Measurements from ENCODE around the gene ME3. TPM values are rescaled to one million over a fixed set of nuclear protein-coding genes. Genes with fewer than 3 reads are reported as not detected.

The ME3 gene
- total RNA-seq, 3 donors from 2014 or later (not counting 1 experiment from before 2014, with no cell fraction given) = 5.2 to 7.5 (median 6.9) TPM

DNA sequence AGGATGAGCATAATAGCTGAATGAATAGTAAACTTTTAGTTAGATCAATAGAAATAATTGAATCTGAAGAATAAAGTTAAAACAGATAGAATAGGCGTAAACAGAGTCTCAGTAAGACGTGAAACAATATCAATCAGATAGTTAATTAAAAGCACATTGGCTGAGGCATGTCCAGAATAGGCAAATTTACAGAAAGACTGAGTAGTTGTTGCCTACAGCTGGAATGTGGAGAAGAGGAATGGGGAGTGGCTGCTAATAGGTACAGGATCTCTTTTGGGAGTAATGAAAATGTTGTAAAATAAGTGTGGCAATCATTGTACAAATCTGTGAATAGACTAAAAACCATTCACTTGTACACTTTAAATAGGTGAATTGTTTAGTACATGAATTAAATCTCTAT is 36.3 kb upstream of the ME3 start:
- WGBS (ENCODE audit: insufficient coverage) = 81% methylated on average over 2 of the region's 2 CpGs
- H3K27ac Mint-ChIP-seq = no peak overlapping the region
- no peaks in the 10 kb centered on the region for H3K4me1 ChIP-seq (ENCODE audit: control insufficient read depth, insufficient read depth, low read length)
- H3K9me3 ChIP-seq (ENCODE audit: control insufficient read depth, insufficient read depth, low read length) = no peaks in the 10 kb centered on the region
- H3K27ac ChIP-seq (ENCODE audit: low read length) = no peak overlapping the region
- no peaks in the 10 kb centered on the region for H3K27me3 ChIP-seq (ENCODE audit: control insufficient read depth, insufficient read depth, low read length)
- no peaks in the 10 kb centered on the region for H3K36me3 ChIP-seq (ENCODE audit: control insufficient read depth, insufficient read depth, low read length)
- H3K4me1 Mint-ChIP-seq = no peaks in the 10 kb centered on the region
- H3K36me3 Mint-ChIP-seq = peaks cover 6% of the 10 kb centered on the region
- DNase-seq (no peak), ATAC-seq (no peak)
- H3K4me3 Mint-ChIP-seq = no peak overlapping the region
- TF ChIP-seq, protein P1, sequence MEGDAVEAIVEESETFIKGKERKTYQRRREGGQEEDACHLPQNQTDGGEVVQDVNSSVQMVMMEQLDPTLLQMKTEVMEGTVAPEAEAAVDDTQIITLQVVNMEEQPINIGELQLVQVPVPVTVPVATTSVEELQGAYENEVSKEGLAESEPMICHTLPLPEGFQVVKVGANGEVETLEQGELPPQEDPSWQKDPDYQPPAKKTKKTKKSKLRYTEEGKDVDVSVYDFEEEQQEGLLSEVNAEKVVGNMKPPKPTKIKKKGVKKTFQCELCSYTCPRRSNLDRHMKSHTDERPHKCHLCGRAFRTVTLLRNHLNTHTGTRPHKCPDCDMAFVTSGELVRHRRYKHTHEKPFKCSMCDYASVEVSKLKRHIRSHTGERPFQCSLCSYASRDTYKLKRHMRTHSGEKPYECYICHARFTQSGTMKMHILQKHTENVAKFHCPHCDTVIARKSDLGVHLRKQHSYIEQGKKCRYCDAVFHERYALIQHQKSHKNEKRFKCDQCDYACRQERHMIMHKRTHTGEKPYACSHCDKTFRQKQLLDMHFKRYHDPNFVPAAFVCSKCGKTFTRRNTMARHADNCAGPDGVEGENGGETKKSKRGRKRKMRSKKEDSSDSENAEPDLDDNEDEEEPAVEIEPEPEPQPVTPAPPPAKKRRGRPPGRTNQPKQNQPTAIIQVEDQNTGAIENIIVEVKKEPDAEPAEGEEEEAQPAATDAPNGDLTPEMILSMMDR (IDR thresholded peaks at IDR 0.05) = no peak
- no peak overlapping the region for H3K4me3 ChIP-seq (ENCODE audit: low read length)
- intact Hi-C loops (cut with micrococcal nuclease) = no loop called here
- peaks cover 2 to 8% of the 10 kb centered on the region in 2 donors for H3K9me3 Mint-ChIP-seq
- H3K27me3 Mint-ChIP-seq (ENCODE audit: low read depth in 2 of 2) = peaks cover 20 to 58% of the 10 kb centered on the region in 2 donors

DNA sequence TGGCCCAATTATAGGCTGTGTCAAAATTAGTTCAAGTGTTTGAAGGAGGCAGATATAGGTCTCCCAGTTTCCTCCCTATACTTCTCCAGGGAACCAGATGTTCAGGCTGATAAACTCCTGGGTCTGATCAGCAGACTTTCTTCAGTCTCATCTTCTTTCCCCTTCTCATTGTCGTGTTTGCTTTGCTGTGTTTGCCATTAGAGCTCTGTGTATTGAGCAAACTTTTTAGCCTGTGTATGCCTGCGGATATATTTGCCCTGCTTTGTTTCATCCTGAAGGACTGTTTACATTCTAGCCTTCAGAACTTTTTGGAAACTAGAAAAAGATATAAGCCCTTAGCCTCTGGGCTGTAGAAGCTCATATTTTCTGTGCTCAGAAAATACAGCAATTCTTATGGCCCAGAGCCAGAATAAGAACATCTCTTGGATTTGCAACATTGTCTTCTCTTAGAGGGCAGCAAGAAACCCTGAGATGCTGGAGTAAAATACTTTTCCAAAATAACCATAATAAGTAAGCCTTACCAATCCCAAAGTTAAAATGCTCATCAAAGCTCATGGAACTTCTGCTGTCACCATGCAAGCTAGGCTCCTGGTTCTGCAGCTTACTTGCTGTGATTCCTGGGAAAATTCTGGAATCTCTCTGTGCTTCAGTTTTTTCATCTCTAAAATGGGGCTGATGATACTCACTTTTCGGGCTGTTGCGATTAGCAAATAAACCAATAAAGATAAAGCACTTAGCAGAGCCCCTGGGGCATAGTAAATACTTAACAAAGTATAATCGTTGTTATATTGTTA is 34.1 kb upstream of the ME3 start:
- Histone ChIP-seq H3K4me1 (ENCODE audit: control insufficient read depth, insufficient read depth, low read length) (no peaks in the 10 kb centered on the region), H3K9me3 (ENCODE audit: control insufficient read depth, insufficient read depth, low read length) (no peaks in the 10 kb centered on the region), H3K4me3 (ENCODE audit: low read length) (no peak overlapping the region), H3K27ac (ENCODE audit: low read length) (no peak overlapping the region), H3K36me3 (ENCODE audit: control insufficient read depth, insufficient read depth, low read length) (no peaks in the 10 kb centered on the region), H3K27me3 (ENCODE audit: control insufficient read depth, insufficient read depth, low read length) (no peaks in the 10 kb centered on the region)
- 84% methylated on average over 4 of the region's 5 CpGs for WGBS (ENCODE audit: insufficient coverage)
- intact Hi-C loops (cut with micrococcal nuclease) = no loop called here
- TF ChIP-seq, protein P1 (IDR thresholded peaks at IDR 0.05) = no peak
- H3K4me1 Mint-ChIP-seq = no peaks in the 10 kb centered on the region
- peaks cover 2 to 8% of the 10 kb centered on the region in 2 donors for H3K9me3 Mint-ChIP-seq
- no peak for ATAC-seq
- H3K27ac Mint-ChIP-seq = no peak overlapping the region
- H3K4me3 Mint-ChIP-seq = no peak overlapping the region
- DNase-seq = no peak
- H3K36me3 Mint-ChIP-seq = peaks cover 6% of the 10 kb centered on the region
- H3K27me3 Mint-ChIP-seq (ENCODE audit: low read depth in 2 of 2) = peaks cover 20 to 69% of the 10 kb centered on the region in 2 donors

DNA sequence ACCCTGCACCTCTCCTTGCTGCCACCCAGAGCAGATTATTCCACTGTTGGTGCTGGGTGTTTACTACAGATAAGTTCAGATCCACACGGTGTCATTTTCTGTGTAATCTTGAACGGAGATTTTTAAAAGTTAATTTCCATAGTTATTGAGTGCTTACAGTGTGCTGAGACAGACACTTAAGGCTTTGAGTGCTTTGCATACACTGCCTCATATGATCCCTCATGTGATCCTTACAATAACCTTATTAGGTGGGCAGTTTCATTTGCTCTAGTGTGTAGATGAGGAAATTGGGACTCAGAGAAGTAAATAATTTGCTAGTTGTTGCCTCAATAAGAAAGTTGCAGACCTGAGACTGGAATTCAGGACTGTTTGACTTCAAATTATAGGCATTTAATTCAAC is 32.3 kb upstream of the ME3 start:
- intact Hi-C loops (cut with micrococcal nuclease) = no loop called here
- H3K27ac Mint-ChIP-seq = no peak overlapping the region
- Histone ChIP-seq H3K4me1 (ENCODE audit: control insufficient read depth, insufficient read depth, low read length) (no peaks in the 10 kb centered on the region), H3K27me3 (ENCODE audit: control insufficient read depth, insufficient read depth, low read length) (no peaks in the 10 kb centered on the region), H3K4me3 (ENCODE audit: low read length) (no peak overlapping the region), H3K9me3 (ENCODE audit: control insufficient read depth, insufficient read depth, low read length) (no peaks in the 10 kb centered on the region), H3K27ac (ENCODE audit: low read length) (no peak overlapping the region), H3K36me3 (ENCODE audit: control insufficient read depth, insufficient read depth, low read length) (no peaks in the 10 kb centered on the region)
- H3K4me1 Mint-ChIP-seq = no peaks in the 10 kb centered on the region
- 92% methylated on average over 2 of the region's 2 CpGs for WGBS (ENCODE audit: insufficient coverage)
- TF ChIP-seq, protein P1 (IDR thresholded peaks at IDR 0.05) = no peak
- no peak overlapping the region for H3K4me3 Mint-ChIP-seq
- peaks cover 1% of the 10 kb centered on the region for H3K36me3 Mint-ChIP-seq
- peaks cover 14 to 64% of the 10 kb centered on the region in 2 donors for H3K27me3 Mint-ChIP-seq (ENCODE audit: low read depth in 2 of 2)
- peaks cover 0 to under 1% of the 10 kb centered on the region in 2 donors for H3K9me3 Mint-ChIP-seq
- DNase-seq (no peak), ATAC-seq (no peak)

DNA sequence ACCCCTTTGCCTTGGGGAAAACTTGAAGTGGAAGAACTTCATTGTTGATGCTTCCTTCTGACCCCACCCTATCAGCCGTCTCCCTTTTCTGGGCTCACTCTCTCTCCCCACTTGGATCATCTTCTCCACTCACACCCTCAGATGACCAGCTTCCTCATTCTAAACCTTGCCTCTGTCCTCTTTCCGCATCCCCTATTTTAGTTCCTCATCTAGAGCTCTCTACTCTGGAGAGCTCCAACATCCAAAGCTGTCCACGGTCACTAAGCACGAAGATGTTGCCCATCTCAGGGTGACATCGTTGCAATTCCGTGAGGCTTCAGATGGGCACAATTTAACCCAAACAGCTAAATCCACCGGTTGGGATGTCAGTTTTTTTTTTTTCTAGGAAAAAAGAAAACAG is 31.6 kb upstream of the ME3 start:
- peaks cover 13 to 59% of the 10 kb centered on the region in 2 donors for H3K27me3 Mint-ChIP-seq (ENCODE audit: low read depth in 2 of 2)

More for the DNA sequence above, 31.6 kb upstream of the ME3 start:
- no peaks in the 10 kb centered on the region for H3K9me3 ChIP-seq (ENCODE audit: control insufficient read depth, insufficient read depth, low read length)
- Mint-ChIP-seq H3K27ac (no peak overlapping the region), H3K9me3 (no peaks in the 10 kb centered on the region), H3K36me3 (no peaks in the 10 kb centered on the region), H3K4me3 (no peak overlapping the region), H3K4me1 (no peaks in the 10 kb centered on the region)
- TF ChIP-seq, protein P1 (IDR thresholded peaks at IDR 0.05) = no peak
- H3K27ac ChIP-seq (ENCODE audit: low read length) = no peak overlapping the region
- no peaks in the 10 kb centered on the region for H3K27me3 ChIP-seq (ENCODE audit: control insufficient read depth, insufficient read depth, low read length)
- no peaks in the 10 kb centered on the region for H3K36me3 ChIP-seq (ENCODE audit: control insufficient read depth, insufficient read depth, low read length)
- 88% methylated on average over 5 of the region's 7 CpGs for WGBS (ENCODE audit: insufficient coverage)
- ATAC-seq = no peak
- intact Hi-C loops (cut with micrococcal nuclease) = no loop called here
- no peaks in the 10 kb centered on the region for H3K4me1 ChIP-seq (ENCODE audit: control insufficient read depth, insufficient read depth, low read length)
- no peak for DNase-seq
- no peak overlapping the region for H3K4me3 ChIP-seq (ENCODE audit: low read length)
